Sigmoid colon (tissue), 7 donors: ENCODE results near the gene CFAP141. TPM values are rescaled to one million over a fixed set of nuclear protein-coding genes. Genes with fewer than 3 reads are reported as not detected.

Experiments
- DNase-seq: peaks from one replicate; pipeline ENCODE4 v3.0.0-alpha.2; 2019
- H3K27ac ChIP-seq, 4 donors: fragments of 200-600 bp; sonication (generic); one replicate each; pipeline ENCODE4 v1.5.1; 2016 to 2019; ENCODE audit warnings: mild to moderate bottlenecking in 1 of 4
- H3K27me3 ChIP-seq, 3 donors: fragments of 200-600 bp; sonication (generic); one replicate each; pipeline ENCODE4 v1.5.1; 2019; ENCODE audit warnings: mild to moderate bottlenecking in 1 of 3
- H3K36me3 ChIP-seq, 4 donors: fragments of 200-600 bp; sonication (generic); one replicate each; pipeline ENCODE4 v1.5.1; 2016 to 2019
- H3K4me1 ChIP-seq, 4 donors: fragments of 200-600 bp; sonication (generic); one replicate each; pipeline ENCODE4 v1.5.1; 2017 to 2019
- H3K4me3 ChIP-seq, 4 donors: fragments of 200-600 bp; sonication (generic); one replicate each; pipeline ENCODE4 v1.5.1; 2017 to 2019; ENCODE audit warnings: mild to moderate bottlenecking in 2 of 4, moderate library complexity in 1 of 4
- H3K9me3 ChIP-seq, 4 donors: fragments of 200-600 bp in 3 of 4; sonication (generic) in 3 of 4; one replicate each; pipeline versions ENCODE4 v1.5.1 to v1.6.1; 2013 to 2019
- CTCF ChIP-seq, 4 experiments: fragments of 450-650 bp in 3 of 4; fragments of 200-600 bp in 1 of 4; IDR thresholded peaks; one replicate each; pipeline ENCODE4 v1.5.1; 2016 to 2019; ENCODE audit warnings: antibody characterized with exemption in 4 of 4, mild to moderate bottlenecking in 3 of 4, moderate library complexity in 2 of 4
- POLR2A ChIP-seq, 2 donors: fragments of 450-650 bp; IDR thresholded peaks; one replicate each; pipeline ENCODE4 v1.6.1; 2016; ENCODE audit warnings: antibody characterized with exemption in 2 of 2, mild to moderate bottlenecking in 2 of 2, moderate library complexity in 2 of 2
- POLR2AphosphoS5 ChIP-seq, 4 donors: sonication (generic); formaldehyde crosslinking; IDR thresholded peaks; one replicate each; pipeline ENCODE4 v1.6.1; 2017; ENCODE audit warnings: antibody characterized with exemption in 4 of 4
- WGBS, 2 donors: extraction: QIAGEN DNeasy Blood & Tissue Kit; methylation state at CpG; one replicate each; pipeline ENCODE4 v1.1.7; 2013; 5-methylcytosine and 5-hydroxymethylcytosine counted together
- intact Hi-C: fragments of 100-400 bp; cut with DNase I; formaldehyde crosslinking; loops from one replicate; pipeline ENCODE4 v1.15.1; 2023
- polyA plus RNA-seq, 3 donors: library from polyadenylated mRNA; stranded (reverse); fragments of 200-250 nt; gene quantifications; one replicate each; pipeline ENCODE4 v1.2.3, GENCODE V29; 2013
- small RNA-seq, 3 donors: library from RNA; depleted of rRNA; stranded (forward); fragments of <200 nt; gene quantifications; one replicate each; pipeline ENCODE3, GENCODE V24; 2016
- total RNA-seq, 4 donors: library from RNA; depleted of rRNA; stranded (reverse); fragments of >200 nt; gene quantifications; one replicate each; pipeline ENCODE4 v1.1.0, GENCODE V29; 2016
- donor health status: healthy with polysubstance abuse.
- donor health status: Bipolar disorder and iron deficiency.
- donor health status: healthy.

The CFAP141 gene
- total and polyA plus RNA-seq, 7 donors, result not detected

- TF ChIP-seq POLR2A (IDR thresholded peaks at IDR 0.05), result no peak
- no peak for TF ChIP-seq CTCF (IDR thresholded peaks at IDR 0.05)
- Histone ChIP-seq H3K27ac (peak overlapping the region in 3 of 4 donors; percentile 41 to 74 (median 74)), H3K4me3 (no peak overlapping the region), H3K4me1 (peaks cover 0 to 22% (median 18%) of the 10 kb centered on the region in 4 donors), H3K36me3 (peaks cover 0 to 27% (median 8%) of the 10 kb centered on the region in 4 donors), H3K9me3 (no peaks in the 10 kb centered on the region), H3K27me3 (no peaks in the 10 kb centered on the region)
- intact Hi-C loops, result no loop called here
- WGBS, 2 donors, result 96 to 98% methylated on average over 6 of the region's 6 CpGs
- no peak for DNase-seq
Observed at GRCh38 chr1:154154053-154154452, 52.1 kb downstream of the CFAP141 start.

- intact Hi-C loops, result no loop called here
- DNase-seq, result no peak
- TF ChIP-seq POLR2A (IDR thresholded peaks at IDR 0.05) (no peak), POLR2AphosphoS5 (IDR thresholded peaks at IDR 0.05) (peak in 1 of 4 donors; percentile 14)
- Histone ChIP-seq H3K4me3 (no peak overlapping the region), H3K36me3 (no peaks in the 10 kb centered on the region), H3K9me3 (no peaks in the 10 kb centered on the region), H3K4me1 (peaks cover 0 to 22% (median 18%) of the 10 kb centered on the region in 4 donors), H3K27me3 (no peaks in the 10 kb centered on the region), H3K27ac (peak overlapping the region in 2 of 4 donors; percentile 1 to 21)
Observed at GRCh38 chr1:154151311-154151710, 54.8 kb downstream of the CFAP141 start.

Small RNA genes within 50 kb of the gene (small RNA-seq; reads per million reads assigned to genes)
- 0 to 0.24 (median 0) reads per million in 3 donors for gene MIR190B

Other genes starting within 250 kb of the CFAP141 start
- 10 to 100 TPM; 13.7 to 23.3 (median 15.0) TPM for gene CRTC2, start 247.7 kb downstream of the CFAP141 start, total RNA-seq
- gene CRTC2, start 247.7 kb downstream of the CFAP141 start, polyA plus RNA-seq, result 10 to 100 TPM; 17.8 to 32.9 (median 18.6) TPM
- 10 to 100 TPM; 50.7 to 80.3 (median 76.1) TPM for gene SLC39A1, start 242.8 kb downstream of the CFAP141 start, total RNA-seq
- gene SLC39A1, start 242.8 kb downstream of the CFAP141 start, polyA plus RNA-seq, result 10 to 100 TPM; 25.7 to 97.5 (median 28.8) TPM
- 10 to 100 TPM in 2 of 4 donors, 1 to 10 TPM in 2; 7.9 to 13.8 (median 10.2) TPM for gene CREB3L4, start 238.4 kb downstream of the CFAP141 start, total RNA-seq
- gene CREB3L4, start 238.4 kb downstream of the CFAP141 start, polyA plus RNA-seq, result 10 to 100 TPM in 2 of 3 donors, 1 to 10 TPM in 1; 7.9 to 18.0 (median 16.8) TPM
- gene JTB, start 228.7 kb downstream of the CFAP141 start, total RNA-seq, result 100 to 1,000 TPM; 171 to 293 (median 219) TPM
- 100 to 1,000 TPM; 220 to 324 (median 286) TPM for gene JTB, start 228.7 kb downstream of the CFAP141 start, polyA plus RNA-seq
- gene RAB13, start 220.0 kb downstream of the CFAP141 start, total RNA-seq, result 10 to 100 TPM; 34.1 to 72.8 (median 40.7) TPM
- gene RAB13, start 220.0 kb downstream of the CFAP141 start, polyA plus RNA-seq, result 100 to 1,000 TPM; 117 to 275 (median 261) TPM
- 1,000 to 10,000 TPM; 1,466 to 4,347 (median 3,611) TPM for gene RPS27, start 215.6 kb downstream of the CFAP141 start, total RNA-seq
- over 10,000 TPM; 12,408 to 20,490 (median 12,874) TPM for gene RPS27, start 215.6 kb downstream of the CFAP141 start, polyA plus RNA-seq
- gene NUP210L, start 51.3 kb downstream of the CFAP141 start, total RNA-seq, result under 1 TPM in 2 of 4 donors, not detected in 2; under 0.01 TPM
- under 1 TPM in 1 of 3 donors, not detected in 2; 0.01 TPM for gene NUP210L, start 51.3 kb downstream of the CFAP141 start, polyA plus RNA-seq
- 100 to 1,000 TPM in 2 of 4 donors, 10 to 100 TPM in 2; 68.1 to 175 (median 96.6) TPM for gene TPM3, start 14.2 kb downstream of the CFAP141 start, total RNA-seq
- 100 to 1,000 TPM; 338 to 456 (median 402) TPM for gene TPM3, start 14.2 kb downstream of the CFAP141 start, polyA plus RNA-seq
- gene UBAP2L, start 14.6 kb upstream of the CFAP141 start, total RNA-seq, result 10 to 100 TPM; 36.4 to 58.2 (median 53.5) TPM
- 10 to 100 TPM; 23.4 to 80.8 (median 27.6) TPM for gene UBAP2L, start 14.6 kb upstream of the CFAP141 start, polyA plus RNA-seq
- 100 to 1,000 TPM; 105 to 171 (median 120) TPM for gene HAX1, start 66.3 kb upstream of the CFAP141 start, total RNA-seq
- gene HAX1, start 66.3 kb upstream of the CFAP141 start, polyA plus RNA-seq, result 10 to 100 TPM; 76.3 to 95.6 (median 80.2) TPM
- gene AQP10, start 114.8 kb upstream of the CFAP141 start, total RNA-seq, result not detected
- gene AQP10, start 114.8 kb upstream of the CFAP141 start, polyA plus RNA-seq, result not detected
- 10 to 100 TPM; 53.1 to 64.3 (median 56.6) TPM for gene ATP8B2, start 119.2 kb upstream of the CFAP141 start, total RNA-seq
- 10 to 100 TPM in 1 of 3 donors, 1 to 10 TPM in 1, under 1 TPM in 1; 0.92 to 17.7 (median 7.2) TPM for gene ATP8B2, start 119.2 kb upstream of the CFAP141 start, polyA plus RNA-seq
- gene IL6R, start 199.0 kb upstream of the CFAP141 start, total RNA-seq, result 10 to 100 TPM; 22.9 to 40.2 (median 36.6) TPM
- gene IL6R, start 199.0 kb upstream of the CFAP141 start, polyA plus RNA-seq, result 10 to 100 TPM in 1 of 3 donors, 1 to 10 TPM in 2; 3.0 to 18.4 (median 7.6) TPM